ENCODE results near the gene STK32B.

STK32B gene

GRCh38 chr4:5045097-5045496 lies 6.2 kb upstream of the STK32B start:
- H3K4me3 ChIP-seq (replicated peaks; ENCODE audit: low read depth, low read length): no peak overlapping the region
- no peak for DNase-seq (ENCODE audit: low read depth)
- no peak for TF ChIP-seq CTCF (IDR thresholded peaks at IDR 0.05; ENCODE audit: low read length, missing control alignments)

GRCh38 chr4:5048721-5049120 lies 2.6 kb upstream of the STK32B start:
- H3K4me3 ChIP-seq (replicated peaks; ENCODE audit: low read depth, low read length): no peak overlapping the region
- DNase-seq (ENCODE audit: low read depth): no peak
- no peak for TF ChIP-seq CTCF (IDR thresholded peaks at IDR 0.05; ENCODE audit: low read length, missing control alignments)

- TF ChIP-seq CTCF (IDR thresholded peaks at IDR 0.05; ENCODE audit: low read length, missing control alignments): peak; percentile 77
- DNase-seq (ENCODE audit: low read depth): peak; percentile 78
Observed at GRCh38 chr4:5050520-5051277, 581 bp upstream of the STK32B start.

GRCh38 chr4:5052204-5052702 lies 973 bp downstream of the STK32B start:
- peak overlapping the region; percentile 51 for H3K4me3 ChIP-seq (replicated peaks; ENCODE audit: low read depth, low read length)

More at GRCh38 chr4:5050520-5051277, 581 bp upstream of the STK32B start:
- peak overlapping the region; percentile 51 for H3K4me3 ChIP-seq (replicated peaks; ENCODE audit: low read depth, low read length)

GRCh38 chr4:5052726-5053425 lies 1.6 kb downstream of the STK32B start:
- no peak for DNase-seq (ENCODE audit: low read depth)
- no peak overlapping the region for H3K4me3 ChIP-seq (replicated peaks; ENCODE audit: low read depth, low read length)
- no peak for TF ChIP-seq CTCF (IDR thresholded peaks at IDR 0.05; ENCODE audit: low read length, missing control alignments)

More at GRCh38 chr4:5052204-5052702, 973 bp downstream of the STK32B start:
- DNase-seq (ENCODE audit: low read depth): no peak
- no peak for TF ChIP-seq CTCF (IDR thresholded peaks at IDR 0.05; ENCODE audit: low read length, missing control alignments)

GRCh38 chr4:5054532-5054931 lies 3.3 kb downstream of the STK32B start:
- no peak overlapping the region for H3K4me3 ChIP-seq (replicated peaks; ENCODE audit: low read depth, low read length)
- TF ChIP-seq CTCF (IDR thresholded peaks at IDR 0.05; ENCODE audit: low read length, missing control alignments): no peak
- no peak for DNase-seq (ENCODE audit: low read depth)
